GM21529 (cell line): ENCODE data around the gene AKAP14.
A peak's percentile ranks its signal among the peaks of the same experiment; 100 is the strongest.
"Not testable (repeated sequence)": the region's sequence is repeated elsewhere in the genome, so short reads cannot be mapped to it uniquely, and the experiment has no call there.

Source experiments
- ATAC-seq: cut with Tn5 transposase; IDR thresholded peaks from one replicate; pipeline ENCODE4 v1.9.1; 2021; ENCODE audit not compliant: unreplicated experiment

Gene AKAP14

DNA sequence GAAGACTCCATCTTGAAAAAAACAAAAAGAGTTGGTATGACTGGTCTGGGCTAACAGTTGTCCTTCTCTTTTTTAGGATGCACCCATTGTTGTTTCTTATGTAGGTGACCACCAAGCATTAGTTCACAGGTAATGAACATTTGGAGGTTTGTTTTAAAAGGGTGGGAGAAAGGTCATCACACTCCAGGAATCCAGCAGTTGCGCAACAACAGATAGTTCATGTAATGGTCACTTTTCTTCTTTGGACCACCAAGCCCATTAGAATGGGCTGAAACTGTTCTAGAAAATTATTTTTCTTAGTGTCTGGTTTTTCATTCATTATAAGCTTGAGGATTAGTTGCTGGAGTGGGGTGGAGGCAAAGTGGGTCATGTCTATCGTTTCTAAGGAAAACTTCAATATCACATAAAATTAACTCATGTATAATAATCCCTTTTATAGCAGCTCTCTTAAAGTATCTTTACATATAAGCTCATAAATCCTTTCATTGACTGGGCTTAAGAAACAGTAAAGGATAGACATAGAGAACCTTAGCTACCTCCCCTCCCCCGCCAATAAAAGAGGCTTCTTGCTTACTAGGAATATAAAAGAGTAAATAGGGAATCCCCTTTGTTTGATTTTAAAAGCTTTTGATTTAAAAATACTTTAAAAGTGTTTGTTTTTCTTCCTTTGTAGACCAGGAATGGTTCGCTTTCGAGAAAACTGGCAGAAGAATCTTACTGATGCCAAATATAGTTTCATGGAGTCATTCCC, 24.3 kb downstream of the AKAP14 start:
- ATAC-seq = no peak

DNA sequence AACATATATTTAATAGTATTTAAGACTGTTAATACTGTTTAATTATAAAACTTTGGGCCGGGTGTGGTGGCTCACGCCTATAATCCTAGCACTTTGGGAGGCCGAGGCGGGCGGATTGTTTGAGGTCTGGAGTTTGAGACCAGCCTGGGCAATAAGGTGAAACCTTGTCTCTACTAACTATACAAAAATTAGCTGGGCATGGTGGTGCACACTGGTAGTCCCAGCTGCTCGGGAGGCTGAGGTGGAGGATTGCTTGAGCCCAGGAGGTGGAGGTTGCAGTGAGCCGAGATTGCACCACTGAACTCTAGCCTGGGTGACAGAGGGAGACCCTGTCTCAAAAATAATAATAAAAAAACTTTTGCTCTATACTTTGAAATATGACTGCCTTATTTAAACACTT, 26.7 kb downstream of the AKAP14 start:
- ATAC-seq = not testable (repeated sequence)

GRCh38 chrX:119935215-119935874, 39.7 kb downstream of the AKAP14 start:
- no peak for ATAC-seq

- ATAC-seq = no peak
Observed at GRCh38 chrX:119941336-119941735, 45.6 kb downstream of the AKAP14 start.

DNA sequence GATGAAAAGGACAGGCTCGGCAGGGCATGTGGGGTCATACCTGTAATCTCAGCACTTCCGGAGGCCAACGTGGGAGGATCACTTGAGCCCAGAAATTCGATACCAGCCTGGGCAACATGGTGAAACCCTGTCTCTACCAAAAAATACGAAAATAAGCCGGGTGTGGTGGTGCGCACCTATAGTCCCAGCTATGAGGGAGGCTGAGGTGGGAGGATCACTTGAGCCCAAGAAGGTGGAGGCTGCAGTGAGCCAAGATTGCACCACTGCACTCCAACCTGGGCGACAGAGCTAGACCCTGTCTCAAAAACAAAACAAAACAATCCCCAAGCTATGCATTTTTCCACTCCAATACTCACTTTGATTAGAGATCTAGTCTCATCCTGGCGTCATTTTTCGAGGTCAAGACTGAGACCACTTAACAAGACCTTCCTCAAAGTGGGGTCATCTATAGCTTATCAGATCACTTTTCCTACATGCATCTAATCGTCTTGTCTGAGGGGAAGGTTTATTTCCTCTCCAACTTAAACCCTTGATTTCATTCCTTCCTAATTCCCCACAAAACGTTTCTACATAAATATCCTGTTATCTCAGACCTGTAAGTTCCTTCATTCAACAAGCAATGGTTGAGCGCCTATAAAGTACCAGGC, 46.6 kb downstream of the AKAP14 start:
- no peak for ATAC-seq

DNA sequence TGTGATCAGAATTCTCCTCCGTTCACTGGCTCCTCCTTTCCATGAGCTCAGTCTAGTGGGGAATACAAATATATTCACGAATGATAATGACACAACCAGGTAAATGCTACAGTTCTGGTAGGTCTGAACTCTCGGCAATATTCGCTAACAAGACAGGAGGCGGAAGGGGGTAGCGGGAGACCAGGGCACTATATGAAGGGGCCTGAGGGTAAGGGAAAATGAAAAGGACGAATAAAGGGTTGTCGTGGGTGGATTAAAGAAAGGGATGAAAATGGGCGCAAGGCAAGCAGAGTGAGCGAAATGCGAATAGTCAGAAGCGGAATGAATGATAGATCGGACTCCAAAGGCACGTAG, 47.1 kb downstream of the AKAP14 start:
- peak; percentile 25 for ATAC-seq

DNA sequence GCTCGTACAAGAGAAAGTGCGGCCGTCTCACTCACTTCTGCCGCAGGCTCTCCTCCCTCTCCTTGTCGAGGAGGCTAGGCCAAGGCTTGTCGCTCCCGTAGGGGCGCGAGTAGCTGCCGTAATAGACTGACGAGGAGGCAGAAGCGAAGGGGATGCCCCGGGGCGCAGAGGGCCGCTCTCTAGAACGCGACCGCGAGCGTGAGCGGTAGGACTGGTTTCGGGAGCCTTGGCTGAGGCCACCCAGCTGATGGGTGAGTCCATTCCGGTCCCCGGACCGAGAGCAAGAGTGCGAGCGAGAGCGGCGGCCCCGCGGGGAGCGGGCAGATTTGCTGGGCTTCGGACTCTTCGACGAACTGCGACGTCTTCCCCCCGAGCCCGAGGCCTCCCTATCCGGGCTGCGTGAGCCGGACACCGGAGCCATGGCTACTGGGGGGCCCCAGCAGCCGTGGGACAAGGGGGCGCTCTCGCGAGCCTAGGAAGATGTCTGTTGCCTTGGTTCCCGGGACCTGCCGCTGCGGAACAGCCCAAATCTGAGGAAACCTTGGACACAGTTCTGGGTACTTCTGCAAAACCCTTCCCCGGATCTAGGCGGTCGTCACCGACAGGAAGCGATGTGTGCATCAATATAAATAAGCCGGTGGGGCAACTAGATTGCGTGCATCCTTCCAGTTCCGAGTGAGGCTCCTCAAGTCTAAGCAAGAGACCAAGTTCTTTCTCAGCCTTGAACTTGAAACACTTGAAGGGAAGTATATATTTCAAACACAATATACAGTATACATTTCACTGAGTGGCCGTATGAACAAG, 47.7 kb downstream of the AKAP14 start, which contains the start of gene NKAP:
NKAP (minus strand) TSS at position 567 of the 804 bp plus-strand sequence; CDS start at position 421, 146 bp downstream.
- ATAC-seq = peak; percentile 80

DNA sequence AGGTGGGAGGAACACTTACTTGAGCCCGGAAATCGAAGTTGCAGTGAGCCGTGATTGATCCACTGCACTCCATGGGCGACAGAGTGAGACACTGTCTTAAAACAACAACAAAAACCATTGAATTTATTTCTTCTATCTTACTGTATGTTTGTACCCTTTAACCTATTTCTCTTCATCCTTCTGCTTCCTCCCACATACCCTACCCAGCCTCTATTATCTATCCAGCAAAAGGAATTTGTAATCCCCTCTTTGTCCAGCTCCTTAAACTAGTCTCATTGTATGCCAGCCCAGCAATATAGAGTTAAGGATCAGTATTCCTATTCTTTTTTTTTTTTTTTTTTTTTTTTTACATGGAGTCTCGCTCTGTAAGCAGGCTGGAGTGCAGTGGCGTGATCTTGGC, 49.8 kb downstream of the AKAP14 start:
- ATAC-seq = no peak

- no peak for ATAC-seq
Observed at GRCh38 chrX:119948381-119948780, 52.7 kb downstream of the AKAP14 start.

DNA sequence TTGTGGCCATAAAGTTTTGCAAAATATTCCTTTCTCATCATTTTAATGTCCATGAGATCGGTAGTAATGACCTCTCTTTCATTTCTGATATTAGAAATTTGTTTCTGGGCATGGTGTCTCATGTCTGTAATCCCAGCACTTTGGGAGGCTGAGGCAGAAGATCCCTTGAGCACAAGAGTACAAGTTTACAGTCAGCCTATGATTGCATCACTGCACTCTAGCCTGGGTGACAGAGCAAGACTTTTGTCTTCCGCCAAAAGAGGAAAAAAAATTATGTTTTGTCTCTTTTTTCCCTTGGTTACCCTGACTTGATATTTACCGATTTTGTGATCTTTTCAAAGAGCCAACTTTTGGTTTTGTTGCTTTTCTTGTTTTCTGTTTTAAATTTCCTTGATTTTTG, 58.7 kb downstream of the AKAP14 start:
- ATAC-seq = no peak

DNA sequence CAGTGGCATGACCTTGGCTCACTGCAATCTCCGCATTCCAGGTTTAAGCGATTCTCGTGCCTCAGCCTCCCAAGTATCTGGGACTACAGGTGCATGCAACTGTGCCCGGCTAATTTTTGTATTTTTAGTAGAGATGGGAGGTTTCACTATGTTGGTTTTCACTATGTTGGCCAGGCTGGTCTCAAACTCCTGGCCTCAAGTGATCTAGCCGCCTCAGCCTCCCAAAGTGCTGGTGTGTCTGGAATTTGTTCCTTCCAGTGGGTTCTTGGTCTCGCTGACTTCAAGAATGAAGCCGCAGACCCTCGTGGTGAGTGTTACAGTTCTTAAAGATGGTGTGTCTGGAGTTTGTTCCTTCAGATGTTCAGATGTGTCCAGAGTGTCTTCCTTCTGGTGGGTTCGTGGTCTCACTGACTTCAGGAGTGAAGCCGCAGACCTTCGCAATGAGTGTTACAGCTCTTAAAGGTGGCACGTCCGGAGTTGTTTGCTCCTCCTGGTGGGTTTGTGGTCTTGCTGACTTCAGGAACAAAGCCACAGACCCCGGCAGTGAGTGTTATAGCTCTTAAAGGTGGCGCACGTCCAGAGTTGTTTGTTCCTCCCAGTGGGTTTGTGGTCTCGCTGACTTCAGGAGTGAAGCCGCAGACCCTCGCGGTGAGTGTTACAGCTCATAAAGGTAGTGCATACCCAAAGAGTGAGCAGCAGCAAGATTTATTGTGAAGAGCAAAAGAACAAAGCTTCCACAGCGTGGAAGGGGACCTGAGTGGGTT, 60.3 kb downstream of the AKAP14 start:
- not testable (repeated sequence) for ATAC-seq

GRCh38 chrX:119960625-119961024, 64.9 kb downstream of the AKAP14 start:
- ATAC-seq = no peak

DNA sequence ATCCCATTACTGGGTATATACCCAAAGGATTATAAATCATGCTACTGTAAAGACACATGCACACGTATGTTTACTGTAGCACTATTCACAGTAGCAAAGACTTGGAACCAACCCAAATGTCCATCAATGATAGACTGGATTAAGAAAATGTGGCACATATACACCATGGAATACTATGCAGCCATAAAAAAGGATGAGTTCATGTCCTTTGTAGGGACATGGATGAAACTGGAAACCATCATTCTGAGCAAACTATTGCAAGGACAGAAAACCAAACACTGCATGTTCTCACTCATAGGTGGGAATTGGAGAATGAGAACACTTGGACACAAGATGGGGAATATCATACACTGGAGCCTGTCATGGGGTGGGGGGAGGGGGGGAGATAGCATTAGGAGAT, 71.1 kb downstream of the AKAP14 start:
- ATAC-seq = not testable (repeated sequence)
